Heart left ventricle (tissue), 16 donors: ENCODE data around the gene OPCML. TPM values are rescaled to one million over a fixed set of nuclear protein-coding genes. Genes with fewer than 3 reads are reported as not detected.

Experiments used
- ATAC-seq, 4 donors: fragments of 200-7000 bp; cut with Tn5 transposase; one replicate each; pipeline ENCODE4 v1.9.1; 2020 to 2022; ENCODE audit warnings: moderate library complexity in 4 of 4, mild to moderate bottlenecking in 3 of 4, moderate number of reproducible peaks in 1 of 4
- DNase-seq, 5 donors: peaks; one replicate each; pipeline ENCODE4 v3.0.0-alpha.2; 2020
- H3K27ac ChIP-seq, 12 donors: fragments of 200-600 bp; sonication (generic) in 4 of 12; one replicate each; pipeline versions ENCODE4 v1.5.0 to v1.8.0; 2016 to 2022; ENCODE audit warnings: mild to moderate bottlenecking in 2 of 12
- H3K27me3 ChIP-seq, 9 donors: fragments of 200-600 bp; sonication (generic) in 2 of 9; one replicate each; pipeline versions ENCODE4 v1.5.1 to v1.8.0; 2016 to 2022; ENCODE audit warnings: mild to moderate bottlenecking in 3 of 9
- H3K36me3 ChIP-seq, 9 donors: fragments of 200-600 bp; sonication (generic) in 2 of 9; one replicate each; pipeline versions ENCODE4 v1.5.0 to v1.8.0; 2018 to 2022; ENCODE audit warnings: mild to moderate bottlenecking in 2 of 9
- H3K4me1 ChIP-seq, 12 donors: fragments of 200-600 bp; sonication (generic) in 4 of 12; one replicate each; pipeline versions ENCODE4 v1.5.0 to v1.8.0; 2016 to 2022; ENCODE audit warnings: mild to moderate bottlenecking in 3 of 12
- H3K4me3 ChIP-seq, 12 donors: fragments of 200-600 bp; sonication (generic) in 4 of 12; one replicate each; pipeline versions ENCODE4 v1.5.0 to v1.8.0; 2017 to 2022; ENCODE audit warnings: mild to moderate bottlenecking in 9 of 12, moderate library complexity in 4 of 12
- H3K9me3 ChIP-seq, 12 donors: fragments of 200-600 bp; sonication (generic) in 4 of 12; one replicate each; pipeline versions ENCODE4 v1.5.0 to v1.8.0; 2016 to 2022; ENCODE audit warnings: mild to moderate bottlenecking in 1 of 12
- POLR2A ChIP-seq, 2 donors: fragments of 450-650 bp; IDR thresholded peaks; one replicate each; pipeline ENCODE4 v1.6.1; 2017; ENCODE audit warnings: antibody characterized with exemption in 2 of 2, mild to moderate bottlenecking in 2 of 2, moderate library complexity in 2 of 2
- whole genome bisulfite sequencing, 4 donors: extraction: QIAGEN DNeasy Blood & Tissue Kit in 2 of 4; methylation state at CpG; one replicate each; pipeline versions ENCODE4 v1.1.5 to v1.1.7; 2013 to 2018; 5-methylcytosine and 5-hydroxymethylcytosine counted together
- intact Hi-C, 10 donors: fragments of 100-400 bp; cut with DNase I; formaldehyde crosslinking; loops; one replicate each; pipeline versions ENCODE4 v1.11.1 to v1.14.2; 2022
- polyA plus RNA-seq, 2 donors: library from polyadenylated mRNA; stranded (reverse); fragments of 200-250 nt; gene quantifications; one replicate each; pipeline ENCODE4 v1.2.3, GENCODE V29; 2013
- total RNA-seq, 9 donors: library from RNA; depleted of rRNA in 2 of 9; stranded (reverse); fragments of >200 nt in 2 of 9; fragmentation: NEBNext Ultra II Directional in 3 of 9; extraction: Animal tissue kit (Norgen Biotek cat#: 25700) in 3 of 9; gene quantifications; one replicate each; pipeline versions ENCODE4 v1.1.0 to v1.2.4, GENCODE V29; 2016 to 2023
- TF ChIP-seq, protein P1 (sequence below), 12 donors: fragments of 200-600 bp; sonication (generic) in 4 of 12; IDR thresholded peaks; one replicate each; pipeline versions ENCODE4 v1.5.0 to v1.8.0; 2018 to 2022; ENCODE audit warnings: antibody characterized with exemption in 12 of 12, mild to moderate bottlenecking in 5 of 12
- donor health status: ischemic (EF 13 %, LVEDD 7.1; RV severe dilation, severe dysfunction).
- donor health status: healthy with polysubstance abuse.
- donor health status: DM: no; HTN: yes; CAD: no.
- donor health status: DM: no; HTN: no; CAD: no.
- donor health status: ischemic (EF 25% LVEDD 6.9; RV normal size, moderate dysfunction).
- donor health status: ischemic (EF 25% LVEDD 5.7; RV mildly dilated, moderate dysfunction).
- donor health status: healthy.
- donor health status: DM: yes; HTN: yes; CAD: no.
- donor health status: ischemic (EF 35%, LVEDD 5.7; RV mildly dilated, moderate dysfunction).
- donor health status: nonischemic (EF 11% LVEDD 7.7; RV severe dilation, severe dysfunction).
- donor health status: DM: yes; HTN: yes; CAD: no.
- donor health status: PGD.
- donor health status: ischemic (EF 29% LVEDD 5.4; RV normal size, mild dysfunction).
- donor health status: nonischemic (EF 23%, LVEDD 6.1; RV moderate dilation, normal function).

The OPCML gene
- total and polyA plus RNA-seq, 11 donors: 0.04 to 1.3 (median 0.23) TPM; not detected in 3

- DNase-seq (no peak), ATAC-seq (peak in 3 of 4 donors; percentile 16 to 36 (median 29))
- Histone ChIP-seq H3K27ac (peak overlapping the region in 2 of 12 donors; percentile 17 to 26), H3K36me3 (no peaks in the 10 kb centered on the region), H3K4me3 (no peak overlapping the region), H3K4me1 (peaks cover 0 to 22% (median 2%) of the 10 kb centered on the region in 12 donors), H3K27me3 (peaks cover 0 to 4% (median 0%) of the 10 kb centered on the region in 9 donors), H3K9me3 (no peaks in the 10 kb centered on the region)
- WGBS, 4 donors: 17 to 39% (median 38%) methylated on average over 2 to 4 of the region's 4 CpGs
- intact Hi-C loops: no loop called here
- no peak for TF ChIP-seq POLR2A (IDR thresholded peaks at IDR 0.05)
- TF ChIP-seq, protein P1, sequence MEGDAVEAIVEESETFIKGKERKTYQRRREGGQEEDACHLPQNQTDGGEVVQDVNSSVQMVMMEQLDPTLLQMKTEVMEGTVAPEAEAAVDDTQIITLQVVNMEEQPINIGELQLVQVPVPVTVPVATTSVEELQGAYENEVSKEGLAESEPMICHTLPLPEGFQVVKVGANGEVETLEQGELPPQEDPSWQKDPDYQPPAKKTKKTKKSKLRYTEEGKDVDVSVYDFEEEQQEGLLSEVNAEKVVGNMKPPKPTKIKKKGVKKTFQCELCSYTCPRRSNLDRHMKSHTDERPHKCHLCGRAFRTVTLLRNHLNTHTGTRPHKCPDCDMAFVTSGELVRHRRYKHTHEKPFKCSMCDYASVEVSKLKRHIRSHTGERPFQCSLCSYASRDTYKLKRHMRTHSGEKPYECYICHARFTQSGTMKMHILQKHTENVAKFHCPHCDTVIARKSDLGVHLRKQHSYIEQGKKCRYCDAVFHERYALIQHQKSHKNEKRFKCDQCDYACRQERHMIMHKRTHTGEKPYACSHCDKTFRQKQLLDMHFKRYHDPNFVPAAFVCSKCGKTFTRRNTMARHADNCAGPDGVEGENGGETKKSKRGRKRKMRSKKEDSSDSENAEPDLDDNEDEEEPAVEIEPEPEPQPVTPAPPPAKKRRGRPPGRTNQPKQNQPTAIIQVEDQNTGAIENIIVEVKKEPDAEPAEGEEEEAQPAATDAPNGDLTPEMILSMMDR (IDR thresholded peaks at IDR 0.05): no peak
Measured at GRCh38 chr11:133386852-133387251, 145.4 kb downstream of the OPCML start.

DNA sequence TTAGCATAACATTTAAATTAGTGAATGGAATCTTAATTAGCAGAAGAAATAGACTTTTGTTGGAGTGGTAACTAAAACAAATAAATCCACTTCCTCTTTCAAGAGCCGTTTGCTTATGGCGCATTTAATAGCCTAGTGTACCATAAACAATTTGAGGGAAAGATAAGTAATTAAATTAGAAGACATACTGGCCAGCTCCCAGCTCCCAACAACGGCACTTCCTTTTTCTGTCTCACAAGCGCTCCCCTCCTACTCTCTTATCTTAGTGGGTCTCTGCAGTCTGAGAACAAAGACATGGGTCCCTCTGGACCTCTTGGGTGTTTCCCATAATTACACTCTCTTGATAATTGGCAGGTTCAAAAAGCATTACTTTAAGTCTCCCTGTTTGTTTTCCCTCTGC lies 146.0 kb downstream of the OPCML start:
- 25 to 35% (median 32%) methylated on average over 4 of the region's 4 CpGs for WGBS, 4 donors
- H3K27me3 ChIP-seq: peaks cover 0 to 2% (median 0%) of the 10 kb centered on the region in 9 donors
- ATAC-seq (peak in 3 of 4 donors; percentile 31 to 71 (median 43)), DNase-seq (no peak)
- intact Hi-C loops: no loop called here
- H3K4me1 ChIP-seq: peaks cover 0 to 22% (median 2%) of the 10 kb centered on the region in 12 donors
- no peak overlapping the region for H3K4me3 ChIP-seq
- H3K9me3 ChIP-seq: no peaks in the 10 kb centered on the region
- H3K36me3 ChIP-seq: no peaks in the 10 kb centered on the region
- no peak overlapping the region for H3K27ac ChIP-seq
- no peak for TF ChIP-seq POLR2A (IDR thresholded peaks at IDR 0.05)
- TF ChIP-seq, protein P1 (IDR thresholded peaks at IDR 0.05): no peak

DNA sequence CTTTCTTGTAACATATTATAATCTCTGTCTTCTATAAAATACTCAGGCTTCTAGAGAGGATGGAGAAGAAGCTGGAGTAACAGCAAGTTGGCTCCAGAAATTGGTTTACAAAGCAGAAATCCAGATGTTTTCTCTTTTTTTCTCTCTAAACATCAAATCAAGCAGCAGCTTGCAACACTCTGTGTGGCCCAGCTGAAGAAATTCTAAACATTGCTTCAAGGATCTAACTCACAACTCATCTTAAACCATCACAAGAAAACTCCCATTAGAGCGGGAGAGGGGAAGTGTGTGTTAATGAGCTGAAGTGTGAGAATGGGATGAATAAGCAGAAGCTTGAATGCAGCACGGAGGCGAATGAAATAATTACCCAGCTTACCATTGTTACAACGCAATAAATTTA lies 146.5 kb downstream of the OPCML start:
- DNase-seq: no peak
- Histone ChIP-seq H3K27me3 (no peaks in the 10 kb centered on the region), H3K4me1 (peaks cover 0 to 22% (median 2%) of the 10 kb centered on the region in 12 donors), H3K9me3 (no peaks in the 10 kb centered on the region), H3K36me3 (no peaks in the 10 kb centered on the region), H3K4me3 (no peak overlapping the region), H3K27ac (no peak overlapping the region)
- ATAC-seq: no peak
- 51 to 57% (median 51%) methylated on average over 4 of the region's 4 CpGs for WGBS, 4 donors
- intact Hi-C loops: no loop called here
- TF ChIP-seq, protein P1 (IDR thresholded peaks at IDR 0.05): no peak
- TF ChIP-seq POLR2A (IDR thresholded peaks at IDR 0.05): no peak

GRCh38 chr11:133384731-133385130 lies 147.6 kb downstream of the OPCML start:
- peaks cover 0 to 22% (median 2%) of the 10 kb centered on the region in 12 donors for H3K4me1 ChIP-seq
- H3K4me3 ChIP-seq: no peak overlapping the region
- no peaks in the 10 kb centered on the region for H3K27me3 ChIP-seq
- ATAC-seq (no peak), DNase-seq (no peak)
- no peak overlapping the region for H3K27ac ChIP-seq
- 83 to 90% (median 86%) methylated on average over 6 of the region's 6 CpGs for WGBS, 4 donors
- H3K36me3 ChIP-seq: no peaks in the 10 kb centered on the region
- TF ChIP-seq, protein P1 (IDR thresholded peaks at IDR 0.05): no peak
- no peak for TF ChIP-seq POLR2A (IDR thresholded peaks at IDR 0.05)
- no peaks in the 10 kb centered on the region for H3K9me3 ChIP-seq
- intact Hi-C loops: no loop called here
